ACC112 (cell line): Measurements from ENCODE around the gene TRAPPC3.
A peak's percentile ranks its signal among the peaks of the same experiment; 100 is the strongest.

Experiments used
- H2AFZ ChIP-seq: fragments of 200-600 bp; sonication (generic); one replicate; pipeline ENCODE4 v1.6.0; 2017; ENCODE audit warnings: antibody characterized with exemption, low read length; ENCODE audit not compliant: unreplicated experiment
- H3K27ac ChIP-seq: fragments of 200-600 bp; sonication (generic); 2 replicates; pipeline ENCODE4 v1.5.1; 2014; ENCODE audit warnings: low read depth, mild to moderate bottlenecking, antibody characterized with exemption, low read length, moderate library complexity
- H3K27me3 ChIP-seq: fragments of 200-600 bp; sonication (generic); 2 replicates; pipeline ENCODE4 v1.6.1; 2014; ENCODE audit warnings: mild to moderate bottlenecking, antibody characterized with exemption, low read length, moderate library complexity, mixed read lengths; ENCODE audit not compliant: insufficient read depth
- H3K36me3 ChIP-seq: fragments of 200-600 bp; sonication (generic); 2 replicates; pipeline ENCODE4 v1.6.1; 2016; ENCODE audit warnings: mild to moderate bottlenecking, antibody characterized with exemption, low read length, moderate library complexity, mixed read lengths; ENCODE audit not compliant: insufficient read depth
- H3K4me1 ChIP-seq: fragments of 200-600 bp; sonication (generic); one replicate; pipeline ENCODE4 v1.6.1; 2016; ENCODE audit warnings: low read length, mixed read lengths; ENCODE audit not compliant: insufficient read depth, unreplicated experiment, control insufficient read depth
- H3K4me3 ChIP-seq: fragments of 200-600 bp; sonication (generic); 2 replicates; pipeline ENCODE4 v1.5.1; 2014; ENCODE audit warnings: mild to moderate bottlenecking, low read depth, low read length
- H3K79me2 ChIP-seq: fragments of 200-600 bp; sonication (generic); one replicate; pipeline ENCODE4 v1.6.0; 2016; ENCODE audit warnings: low read length; ENCODE audit not compliant: control insufficient read depth, unreplicated experiment, insufficient read depth

The TRAPPC3 gene

DNA sequence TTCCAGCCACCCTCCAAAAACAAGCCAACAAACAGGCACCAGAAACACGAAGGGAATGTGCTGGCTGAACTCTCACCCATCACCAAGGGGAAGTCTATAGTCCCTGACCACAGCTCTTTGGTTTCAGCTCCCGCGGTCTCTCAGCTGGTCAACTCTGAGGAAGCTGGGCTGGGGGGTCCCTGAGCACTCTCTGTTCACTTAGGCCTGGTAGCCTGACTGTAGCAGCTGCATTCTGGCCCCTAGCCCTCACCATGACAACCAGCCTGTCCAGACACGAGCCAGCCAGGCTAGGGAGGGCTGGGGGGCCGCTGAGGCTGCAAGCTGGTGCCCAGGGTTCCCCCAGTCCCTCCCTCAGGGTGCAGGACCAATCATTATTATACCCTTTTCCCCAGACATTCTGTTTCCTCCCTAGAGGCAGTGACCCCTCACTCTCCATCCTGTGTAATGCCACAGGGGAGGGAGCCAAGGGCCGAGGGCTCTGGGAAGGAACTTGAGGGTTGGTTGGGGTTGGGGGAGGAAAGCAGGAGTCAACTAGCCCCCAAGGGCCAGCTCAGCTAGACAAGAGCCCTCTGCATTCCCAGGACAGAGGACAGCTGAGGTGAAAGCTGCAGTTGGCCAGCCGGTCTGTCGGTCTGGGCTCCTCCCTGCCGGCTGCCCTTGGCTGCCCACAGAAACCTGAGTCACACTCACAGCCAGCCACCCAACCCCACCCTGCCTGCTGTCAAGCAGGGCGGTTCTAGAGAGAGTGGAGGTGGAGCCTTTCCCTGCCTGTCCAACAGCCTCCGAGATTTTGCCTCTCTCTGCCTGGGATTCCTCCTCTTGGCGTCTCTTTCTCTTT is 1.2 kb upstream of the TRAPPC3 start:
- peak overlapping the region; percentile 97 for H3K27ac ChIP-seq
- H3K4me1 ChIP-seq = peaks cover 40% of the 10 kb centered on the region
- no peaks in the 10 kb centered on the region for H3K36me3 ChIP-seq
- H2AFZ ChIP-seq = no peak overlapping the region
- H3K27me3 ChIP-seq = no peaks in the 10 kb centered on the region
- peaks cover 34% of the 10 kb centered on the region for H3K79me2 ChIP-seq
- peak overlapping the region; percentile 23 for H3K4me3 ChIP-seq

DNA sequence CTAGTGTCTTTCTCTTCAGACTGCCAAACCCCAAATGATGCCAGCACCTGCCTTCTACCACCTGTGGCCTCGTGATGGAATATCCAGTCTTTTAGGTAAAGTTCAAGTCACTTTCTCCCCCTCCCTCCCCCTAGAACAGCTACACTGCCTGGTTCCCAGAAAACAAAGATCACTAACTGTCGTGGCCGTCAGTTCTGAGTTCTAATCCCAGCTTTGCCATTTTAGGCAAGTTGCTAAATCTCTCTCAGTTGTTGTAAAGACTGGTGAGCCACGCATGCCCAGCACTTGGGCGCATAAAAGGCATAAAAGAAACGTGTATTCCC is 648 bp upstream of the TRAPPC3 start:
- H3K79me2 ChIP-seq = peaks cover 34% of the 10 kb centered on the region
- no peak overlapping the region for H2AFZ ChIP-seq
- H3K36me3 ChIP-seq = no peaks in the 10 kb centered on the region
- no peaks in the 10 kb centered on the region for H3K27me3 ChIP-seq
- H3K4me3 ChIP-seq = peak overlapping the region; percentile 23; the same call in 1 of the 2 replicates
- H3K4me1 ChIP-seq = peaks cover 35% of the 10 kb centered on the region
- H3K27ac ChIP-seq = peak overlapping the region; percentile 97

DNA sequence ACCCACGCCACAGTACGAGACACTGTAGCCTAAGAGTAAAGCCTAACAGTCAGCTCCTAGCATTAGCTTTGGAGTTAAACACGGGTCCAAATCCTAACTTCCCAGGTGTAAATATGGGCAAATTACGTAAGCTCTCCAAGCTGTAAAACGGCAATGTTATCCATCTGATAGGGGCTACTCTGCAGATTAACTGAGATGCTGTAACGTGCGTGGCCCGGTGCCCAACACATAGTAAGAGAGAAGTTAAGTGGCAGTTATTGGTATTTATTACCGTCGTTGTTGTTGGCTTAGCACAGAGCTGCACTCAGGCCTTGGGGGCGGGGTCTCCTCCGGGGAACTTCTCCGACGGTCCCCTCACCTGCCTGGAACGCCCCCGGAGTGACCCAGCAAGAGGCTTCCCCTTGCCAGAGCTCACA is 457 bp downstream of the TRAPPC3 start:
- Histone ChIP-seq H3K4me3 (peak overlapping the region; percentile 81), H2AFZ (no peak overlapping the region), H3K27me3 (no peaks in the 10 kb centered on the region), H3K4me1 (peaks cover 29% of the 10 kb centered on the region), H3K79me2 (peaks cover 41% of the 10 kb centered on the region), H3K27ac (peak overlapping the region; percentile 97; the same call in 1 of the 2 replicates), H3K36me3 (no peaks in the 10 kb centered on the region)

- Histone ChIP-seq H2AFZ (no peak overlapping the region), H3K4me3 (no peak overlapping the region), H3K36me3 (no peaks in the 10 kb centered on the region), H3K27ac (no peak overlapping the region), H3K27me3 (no peaks in the 10 kb centered on the region), H3K79me2 (peaks cover 79% of the 10 kb centered on the region), H3K4me1 (peaks cover 16% of the 10 kb centered on the region)
Measured at GRCh38 chr1:36144413-36144812, 4.9 kb downstream of the TRAPPC3 start.

DNA sequence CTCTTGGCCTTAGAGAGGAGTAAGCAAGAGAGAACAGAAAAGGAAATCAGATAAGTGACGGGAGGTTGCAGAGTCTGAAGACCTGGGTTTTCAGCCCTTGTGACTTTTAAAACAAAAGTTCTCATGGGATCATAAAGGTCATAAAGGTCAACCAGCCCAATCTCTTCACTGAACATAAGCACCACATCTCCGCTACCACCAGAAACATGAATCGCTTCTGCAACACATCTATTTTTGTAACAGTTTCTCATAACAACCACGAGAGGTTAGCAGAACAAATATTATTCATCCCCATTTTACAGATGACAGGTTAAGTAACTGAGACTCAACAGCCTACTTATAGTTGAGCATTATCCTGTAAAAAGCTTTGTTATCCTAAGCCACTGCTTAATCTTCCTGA is 5.9 kb downstream of the TRAPPC3 start:
- Histone ChIP-seq H3K36me3 (0 out of 2 replicates have a peak, but pooled peaks cover under 1% of the 10 kb centered on the region), H3K27ac (no peak overlapping the region), H3K4me3 (no peak overlapping the region), H2AFZ (no peak overlapping the region), H3K27me3 (no peaks in the 10 kb centered on the region), H3K79me2 (peaks cover 75% of the 10 kb centered on the region), H3K4me1 (peaks cover 16% of the 10 kb centered on the region)

GRCh38 chr1:36142121-36142520 is 7.2 kb downstream of the TRAPPC3 start:
- Histone ChIP-seq H3K36me3 (peaks cover 6% of the 10 kb centered on the region; the same call in 1 of the 2 replicates), H3K27ac (no peak overlapping the region), H3K79me2 (peaks cover 62% of the 10 kb centered on the region), H2AFZ (no peak overlapping the region), H3K4me1 (peaks cover 16% of the 10 kb centered on the region), H3K27me3 (no peaks in the 10 kb centered on the region), H3K4me3 (no peak overlapping the region)

GRCh38 chr1:36139521-36139920 is 9.8 kb downstream of the TRAPPC3 start:
- peaks cover 46% of the 10 kb centered on the region for H3K79me2 ChIP-seq
- H3K27ac ChIP-seq = no peak overlapping the region
- H3K4me1 ChIP-seq = peaks cover 42% of the 10 kb centered on the region
- peaks cover 6% of the 10 kb centered on the region; the same call in 1 of the 2 replicates for H3K36me3 ChIP-seq
- no peak overlapping the region for H2AFZ ChIP-seq
- no peak overlapping the region for H3K4me3 ChIP-seq
- H3K27me3 ChIP-seq = no peaks in the 10 kb centered on the region

DNA sequence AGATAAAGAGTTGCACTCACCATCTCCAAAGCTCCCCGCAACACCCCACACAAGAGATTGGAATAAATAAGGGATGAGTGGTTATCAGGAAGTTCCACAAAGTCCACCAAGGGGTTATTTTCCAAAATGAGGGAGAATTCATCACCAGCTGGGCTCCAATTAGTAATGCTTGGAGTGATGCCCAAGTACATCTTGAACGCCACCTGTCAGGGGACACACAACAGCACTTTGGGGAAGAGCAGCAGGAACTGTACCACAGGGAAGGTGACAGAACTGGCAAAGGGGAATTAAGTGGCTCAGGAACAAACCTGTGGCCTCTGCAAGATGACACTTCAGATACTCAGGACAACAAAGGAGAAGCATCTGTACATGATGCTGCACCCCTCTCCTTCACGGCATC is 11.5 kb downstream of the TRAPPC3 start:
- Histone ChIP-seq H3K4me1 (peaks cover 58% of the 10 kb centered on the region), H3K79me2 (peaks cover 30% of the 10 kb centered on the region), H3K36me3 (peaks cover 6% of the 10 kb centered on the region; the same call in 1 of the 2 replicates), H2AFZ (no peak overlapping the region), H3K27ac (peak overlapping the region; percentile 83), H3K4me3 (no peak overlapping the region), H3K27me3 (no peaks in the 10 kb centered on the region)

DNA sequence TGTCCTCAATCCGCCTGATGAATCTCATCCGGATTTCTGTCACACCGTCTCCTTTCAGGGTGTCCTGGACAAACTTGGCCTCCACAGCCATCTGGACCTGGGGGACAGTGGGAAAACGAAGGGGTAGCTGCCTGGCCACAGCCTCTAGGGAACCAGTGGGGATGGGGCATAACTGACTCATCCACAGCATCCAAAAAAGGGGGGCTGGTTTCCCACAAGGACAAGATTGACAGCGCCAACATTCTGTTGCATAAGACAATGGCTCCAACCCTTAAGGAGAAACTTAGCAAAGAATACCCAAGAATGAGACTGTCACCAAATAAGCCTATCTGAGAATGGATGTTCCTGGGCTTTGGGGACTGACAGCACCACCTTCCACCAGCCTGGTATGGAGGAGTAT is 12.1 kb downstream of the TRAPPC3 start:
- H3K27me3 ChIP-seq = no peaks in the 10 kb centered on the region
- no peak overlapping the region for H3K4me3 ChIP-seq
- peaks cover 25% of the 10 kb centered on the region for H3K79me2 ChIP-seq
- peaks cover 58% of the 10 kb centered on the region for H3K4me1 ChIP-seq
- H3K27ac ChIP-seq = peak overlapping the region; percentile 83
- peaks cover 6% of the 10 kb centered on the region; the same call in 1 of the 2 replicates for H3K36me3 ChIP-seq
- H2AFZ ChIP-seq = no peak overlapping the region

DNA sequence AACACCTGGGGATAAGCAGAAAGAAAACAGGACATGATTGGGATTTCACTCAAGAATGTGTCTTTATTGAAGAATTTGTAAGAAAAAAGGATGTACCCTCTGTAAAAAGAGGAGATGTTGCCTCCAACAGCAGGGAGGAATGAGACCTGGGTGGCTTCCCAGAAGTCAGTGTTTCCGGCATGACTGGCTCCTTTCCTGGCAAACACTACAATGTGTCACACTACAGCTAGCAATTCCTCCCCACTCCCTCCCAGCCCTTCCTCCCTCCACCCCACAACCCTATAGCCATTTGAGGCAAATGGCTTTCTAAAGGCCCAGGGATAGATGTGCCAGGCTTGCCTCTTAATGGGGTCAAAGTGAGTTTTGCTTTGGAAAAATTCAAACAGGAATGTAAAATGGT is 12.8 kb downstream of the TRAPPC3 start:
- peaks cover 58% of the 10 kb centered on the region for H3K4me1 ChIP-seq
- no peak overlapping the region for H2AFZ ChIP-seq
- H3K27ac ChIP-seq = peak overlapping the region; percentile 83
- no peak overlapping the region for H3K4me3 ChIP-seq
- H3K79me2 ChIP-seq = peaks cover 21% of the 10 kb centered on the region
- H3K36me3 ChIP-seq = peaks cover 6% of the 10 kb centered on the region; the same call in 1 of the 2 replicates
- H3K27me3 ChIP-seq = no peaks in the 10 kb centered on the region

GRCh38 chr1:36135796-36136195 is 13.5 kb downstream of the TRAPPC3 start:
- Histone ChIP-seq H3K27me3 (no peaks in the 10 kb centered on the region), H3K4me1 (peaks cover 58% of the 10 kb centered on the region), H3K36me3 (peaks cover 6% of the 10 kb centered on the region; the same call in 1 of the 2 replicates), H2AFZ (no peak overlapping the region), H3K79me2 (peaks cover 15% of the 10 kb centered on the region), H3K4me3 (no peak overlapping the region), H3K27ac (peak overlapping the region; percentile 83)
